Skin epidermis (tissue), 12 donors: ENCODE results near the gene HOXB4.

Source experiments
- H3K27ac ChIP-seq, 21 experiments: fragments of 200-600 bp; sonication (generic) in 11 of 21; one replicate each; pipeline ENCODE4 v1.5.0; 2020; ENCODE audit warnings: mild to moderate bottlenecking in 3 of 21, inconsistent platforms in 2 of 21, moderate library complexity in 2 of 21
- H3K4me3 ChIP-seq, 7 experiments: fragments of 200-600 bp; sonication (generic) in 2 of 7; one replicate each; pipeline ENCODE4 v1.5.0; 2020; ENCODE audit warnings: inconsistent platforms in 2 of 7, mild to moderate bottlenecking in 2 of 7, moderate library complexity in 1 of 7

HOXB4 gene

GRCh38 chr17:48577946-48578615 is at the start of gene HOXB4:
HOXB4 (minus strand) TSS chr17:48578350; CDS start chr17:48578319, 31 bp downstream.
- Histone ChIP-seq H3K27ac (peak within 1 kb of the TSS; percentile 23 to 94 (median 75)), H3K4me3 (peak within 1 kb of the TSS; percentile 35 to 51 (median 41))

GRCh38 chr17:48627118-48627597 is 49.0 kb upstream of the HOXB4 start:
- no peak overlapping the region for H3K27ac ChIP-seq
- H3K4me3 ChIP-seq = no peak overlapping the region

- Histone ChIP-seq H3K27ac (peak within 1 kb of the TSS in 3 of 21 experiments; percentile 7 to 79 (median 13)), H3K4me3 (peak within 1 kb of the TSS; percentile 5 to 25 (median 16))
Observed at GRCh38 chr17:48626245-48627117, 48.3 kb upstream of the HOXB4 start, which contains the start of gene HOXB9. HOXB9 (minus strand) TSS chr17:48626358; CDS start chr17:48626269, 89 bp downstream.

GRCh38 chr17:48625495-48626244 is 47.5 kb upstream of the HOXB4 start:
- H3K27ac ChIP-seq = peak overlapping the region in 3 of 21 experiments; percentile 7 to 79 (median 13)
- H3K4me3 ChIP-seq = peak overlapping the region; percentile 5 to 25 (median 16)

- peak overlapping the region; percentile 5 to 25 (median 16) for H3K4me3 ChIP-seq
- peak overlapping the region in 3 of 21 experiments; percentile 7 to 79 (median 13) for H3K27ac ChIP-seq
Observed at GRCh38 chr17:48624544-48625494, 46.7 kb upstream of the HOXB4 start.

- H3K4me3 ChIP-seq = no peak overlapping the region
Observed at GRCh38 chr17:48624118-48624517, 46.0 kb upstream of the HOXB4 start.

GRCh38 chr17:48623583-48623982 is 45.4 kb upstream of the HOXB4 start:
- H3K27ac ChIP-seq = no peak overlapping the region

More at GRCh38 chr17:48624118-48624517, 46.0 kb upstream of the HOXB4 start:
- no peak overlapping the region for H3K27ac ChIP-seq

GRCh38 chr17:48622857-48623256 is 44.7 kb upstream of the HOXB4 start:
- H3K27ac ChIP-seq = no peak overlapping the region
- H3K4me3 ChIP-seq = no peak overlapping the region

More at GRCh38 chr17:48623583-48623982, 45.4 kb upstream of the HOXB4 start:
- H3K4me3 ChIP-seq = no peak overlapping the region

GRCh38 chr17:48621410-48622392 is 43.6 kb upstream of the HOXB4 start:
- Histone ChIP-seq H3K27ac (no peak overlapping the region), H3K4me3 (no peak overlapping the region)

- Histone ChIP-seq H3K4me3 (no peak overlapping the region), H3K27ac (no peak overlapping the region)
Observed at GRCh38 chr17:48620461-48621139, 42.5 kb upstream of the HOXB4 start.

- Histone ChIP-seq H3K4me3 (no peak overlapping the region), H3K27ac (no peak overlapping the region)
Observed at GRCh38 chr17:48619826-48620449, 41.8 kb upstream of the HOXB4 start.

GRCh38 chr17:48618256-48618896 is 40.2 kb upstream of the HOXB4 start:
- no peak overlapping the region for H3K4me3 ChIP-seq

GRCh38 chr17:48617471-48618255 is 39.5 kb upstream of the HOXB4 start:
- H3K27ac ChIP-seq = no peak overlapping the region
- H3K4me3 ChIP-seq = no peak overlapping the region

More at GRCh38 chr17:48618256-48618896, 40.2 kb upstream of the HOXB4 start:
- H3K27ac ChIP-seq = no peak overlapping the region

- Histone ChIP-seq H3K27ac (no peak overlapping the region), H3K4me3 (no peak overlapping the region)
Observed at GRCh38 chr17:48616717-48617470, 38.7 kb upstream of the HOXB4 start.
